HEK293T (cell line): Measurements from ENCODE around the gene TMTC2.

Source experiments
- FOXA1 ChIP-seq: fragments of 450-650 bp; IDR thresholded peaks from 2 replicates; pipeline ENCODE4 v1.6.1; 2016; ENCODE audit warnings: mild to moderate bottlenecking
- FOXM1 ChIP-seq: fragments of 450-650 bp; IDR thresholded peaks from 2 replicates; pipeline ENCODE4 v1.6.1; 2017; ENCODE audit warnings: mild to moderate bottlenecking, borderline replicate concordance
- SP1 ChIP-seq: fragments of 450-650 bp; IDR thresholded peaks from 2 replicates; pipeline ENCODE4 v1.6.1; 2017
- SUZ12 ChIP-seq: fragments of 450-650 bp; IDR thresholded peaks from 2 replicates; pipeline ENCODE4 v1.6.1; 2016; ENCODE audit warnings: mild to moderate bottlenecking

DNA sequence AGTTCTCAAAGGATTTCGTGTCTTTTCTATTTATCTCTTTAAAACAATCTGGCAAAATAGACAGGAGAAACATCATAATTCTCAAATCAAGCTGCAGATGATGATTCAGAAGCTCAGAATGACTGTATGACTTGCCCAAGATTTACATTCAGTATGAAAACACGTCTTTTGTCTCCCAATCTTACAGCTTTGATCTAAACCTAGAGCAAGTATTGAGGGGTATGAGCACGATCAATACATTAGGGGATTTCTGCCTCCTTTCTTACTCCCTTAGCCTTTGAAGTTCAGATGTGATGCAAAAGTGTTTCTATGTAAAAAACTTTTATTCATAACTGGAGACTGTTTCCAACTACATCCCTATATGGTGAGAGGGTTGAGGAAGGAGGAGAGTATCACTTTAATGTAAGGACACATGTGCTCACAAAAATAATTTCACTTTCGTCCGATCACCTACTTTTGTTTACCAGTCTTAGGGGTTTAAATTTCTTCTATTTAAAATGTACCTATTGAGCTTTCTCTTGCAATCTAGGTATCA, 454.8 kb downstream of the TMTC2 start:
- TF ChIP-seq FOXA1 (no peak), SP1 (no peak), FOXM1 (no peak), SUZ12 (no peak)
